Suppressor macrophage treated with lipopolysaccharide for 4 hours (primary cell): Measurements from ENCODE around the gene PRPSAP1.
"Not testable (repeated sequence)": the region's sequence is repeated elsewhere in the genome, so short reads cannot be mapped to it uniquely, and the experiment has no call there.

Experiments used
- DNase-seq: peaks from one replicate; pipeline ENCODE4 v3.0.0-alpha.2; 2020

PRPSAP1 gene

DNA sequence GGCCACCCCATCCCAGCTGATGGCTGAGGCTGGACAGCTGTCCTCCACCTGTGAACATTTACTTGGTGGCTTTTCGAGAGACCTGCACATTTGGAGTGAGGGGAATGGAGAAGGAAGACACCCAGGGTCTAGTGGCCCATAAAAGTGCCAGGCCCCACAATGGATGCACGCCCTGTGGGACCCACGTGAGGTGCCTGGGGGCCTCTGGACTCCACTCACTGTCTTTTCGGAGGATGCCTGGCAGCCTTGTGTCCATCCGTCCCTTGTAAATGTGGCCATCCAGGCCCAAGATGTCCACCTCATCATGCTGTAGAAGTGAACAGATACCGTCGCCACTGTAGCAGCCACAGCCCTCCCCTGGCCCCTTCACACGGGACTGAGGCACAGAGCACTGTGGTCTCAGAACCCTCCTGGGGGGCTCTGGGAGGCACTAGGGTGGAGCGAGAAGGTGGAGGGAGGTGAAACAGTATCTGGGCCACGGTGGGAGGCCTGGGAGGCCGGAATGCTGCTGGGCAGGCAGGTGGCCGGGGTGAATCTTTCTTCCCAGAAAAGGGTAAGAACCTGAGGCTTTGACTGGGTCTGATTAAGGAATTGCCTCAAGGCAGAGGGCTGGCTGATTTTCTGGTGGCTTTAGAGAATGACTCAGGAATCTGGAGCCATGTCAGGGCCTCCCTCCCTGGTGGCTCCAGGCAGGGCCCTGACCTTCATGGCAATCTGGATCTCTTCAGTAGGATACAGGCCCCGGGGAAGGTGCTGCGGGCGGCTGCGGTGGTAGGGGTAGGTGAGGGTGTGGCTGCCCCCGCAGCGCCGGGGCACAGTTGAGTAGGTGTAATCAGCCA lies 77.0 kb downstream of the PRPSAP1 start:
- no peak for DNase-seq

DNA sequence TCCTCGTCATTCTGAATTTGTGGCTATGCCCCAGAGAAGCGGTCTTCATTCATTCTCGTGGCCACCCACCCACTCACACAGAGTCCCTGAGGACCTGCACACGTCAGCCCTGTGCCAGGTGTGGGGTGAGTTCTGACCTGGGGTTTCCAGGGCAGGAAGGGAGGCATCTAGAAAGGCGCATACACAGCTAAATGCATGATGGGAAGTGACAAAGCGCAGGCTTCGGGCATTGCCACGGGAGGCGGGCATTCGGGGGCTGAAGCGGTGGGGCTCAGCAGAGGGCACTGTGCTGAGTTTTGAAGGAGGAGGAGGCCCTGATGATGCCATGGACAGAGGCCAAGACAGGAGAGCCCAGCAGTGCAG lies 77.7 kb downstream of the PRPSAP1 start:
- no peak for DNase-seq

DNA sequence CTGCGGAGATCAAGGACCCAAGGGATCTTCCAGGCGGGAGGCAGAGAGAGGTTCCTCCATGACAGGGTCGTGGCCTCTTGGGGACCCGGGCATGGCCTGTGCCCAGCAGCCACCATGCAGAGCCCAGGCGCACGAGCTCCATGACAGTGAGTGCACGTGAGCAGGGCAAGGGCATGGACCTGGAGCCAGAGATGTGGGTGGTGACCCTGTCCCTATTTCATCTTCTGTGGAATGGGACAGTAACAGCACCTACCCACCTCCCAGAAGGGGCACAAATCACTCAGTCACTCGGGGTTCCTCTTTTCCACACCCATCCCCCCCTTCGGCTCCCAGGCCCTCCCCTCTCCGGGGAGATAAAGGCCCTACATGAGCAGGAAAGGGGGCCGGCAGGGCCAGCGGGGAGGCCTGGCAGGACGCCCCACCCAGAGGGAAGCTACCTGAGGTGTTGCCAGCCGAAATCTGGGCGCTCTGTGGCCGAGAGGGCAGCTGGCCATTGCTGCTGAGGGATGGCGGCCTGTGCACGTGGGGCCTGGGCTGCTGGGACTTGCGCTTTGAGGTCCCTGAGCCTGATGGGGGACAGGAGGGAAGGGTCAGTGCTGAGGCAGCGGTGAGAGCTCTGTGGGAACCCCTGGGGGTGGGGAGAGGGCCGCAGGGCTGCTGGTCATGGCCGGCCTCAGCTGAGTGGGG lies 78.2 kb downstream of the PRPSAP1 start:
- no peak for DNase-seq

GRCh38 chr17:76274112-76274956 lies 79.4 kb downstream of the PRPSAP1 start:
- DNase-seq, result no peak

DNA sequence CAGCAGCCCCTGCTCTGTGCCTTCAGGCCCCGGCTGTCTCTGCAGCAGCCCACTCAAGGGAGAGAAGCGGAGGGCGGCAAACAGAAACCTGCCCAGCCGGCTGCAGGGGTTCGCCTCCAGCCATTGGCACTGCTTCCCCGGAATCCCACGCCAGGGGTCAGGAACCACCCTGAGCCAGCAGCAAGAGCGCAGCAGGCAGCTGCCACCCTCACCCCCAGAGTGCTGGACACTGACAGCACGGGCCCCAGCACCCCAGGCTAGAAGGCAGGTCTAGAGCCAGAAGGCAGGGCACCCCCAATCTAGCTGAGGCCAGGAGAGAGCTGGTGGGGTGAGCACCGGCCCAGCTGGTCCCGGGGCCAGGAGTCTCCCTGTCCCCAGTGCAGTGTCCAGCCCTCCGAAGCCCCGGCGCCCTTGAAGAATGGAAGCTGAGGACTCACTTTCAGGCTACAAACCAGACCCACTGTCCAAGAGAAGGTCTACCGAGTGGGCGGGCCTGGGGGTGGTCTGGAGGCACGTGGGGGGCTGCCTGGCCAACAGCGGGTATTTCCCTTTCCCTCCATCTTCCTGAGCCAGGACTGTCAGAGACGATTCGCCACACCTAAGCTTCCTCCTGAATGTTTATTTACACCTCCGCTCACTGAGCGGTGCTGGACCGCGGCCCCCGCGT lies 80.1 kb downstream of the PRPSAP1 start:
- no peak for DNase-seq

- DNase-seq, result peak; percentile 79
Observed at GRCh38 chr17:76272541-76273444, 80.9 kb downstream of the PRPSAP1 start.

DNA sequence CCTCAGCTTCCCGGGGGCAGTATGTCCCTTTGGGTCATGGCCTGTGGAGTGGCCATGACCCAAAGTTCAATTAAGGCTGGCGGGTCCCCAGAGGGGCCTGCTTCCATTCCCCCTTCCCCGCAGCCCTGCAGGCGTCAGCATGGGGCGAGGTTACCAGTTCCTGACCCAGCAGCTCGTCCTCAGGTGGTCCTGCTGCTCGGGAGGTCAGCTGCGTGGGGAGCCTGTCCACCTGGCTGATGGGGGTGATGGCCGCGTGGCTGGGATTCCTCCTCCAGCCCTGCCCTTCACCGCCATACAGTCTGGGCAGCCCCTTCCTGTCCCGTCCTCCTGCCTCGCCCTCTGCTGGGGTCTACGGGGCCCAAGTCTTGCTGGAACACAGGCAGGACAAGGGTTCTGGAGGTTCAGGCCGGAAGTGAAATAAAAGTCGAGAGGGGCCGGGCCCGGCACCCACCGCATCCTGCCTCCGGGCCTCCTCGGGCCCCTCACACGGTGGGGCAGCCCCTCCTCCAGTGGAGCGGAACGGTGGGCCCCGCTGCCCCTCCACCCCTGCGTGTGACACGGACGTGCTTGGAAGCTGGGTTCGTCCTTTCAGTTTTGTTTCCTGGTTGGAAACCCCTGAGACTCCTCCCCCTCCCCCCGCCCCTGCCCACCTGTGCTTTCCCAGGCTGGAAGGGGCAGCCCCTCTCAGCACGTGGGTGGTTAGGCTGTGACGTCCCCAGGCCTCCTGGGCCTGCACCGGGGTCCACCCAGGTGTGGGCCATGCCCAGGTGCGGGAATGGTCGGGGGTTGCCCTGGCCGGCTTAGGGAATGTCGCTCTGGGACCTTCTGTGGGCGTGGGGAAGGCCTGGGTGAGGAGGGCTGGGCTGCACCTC lies 81.8 kb downstream of the PRPSAP1 start:
- DNase-seq, result peak; percentile 86

- DNase-seq, result no peak
Observed at GRCh38 chr17:76270770-76271668, 82.7 kb downstream of the PRPSAP1 start.

DNA sequence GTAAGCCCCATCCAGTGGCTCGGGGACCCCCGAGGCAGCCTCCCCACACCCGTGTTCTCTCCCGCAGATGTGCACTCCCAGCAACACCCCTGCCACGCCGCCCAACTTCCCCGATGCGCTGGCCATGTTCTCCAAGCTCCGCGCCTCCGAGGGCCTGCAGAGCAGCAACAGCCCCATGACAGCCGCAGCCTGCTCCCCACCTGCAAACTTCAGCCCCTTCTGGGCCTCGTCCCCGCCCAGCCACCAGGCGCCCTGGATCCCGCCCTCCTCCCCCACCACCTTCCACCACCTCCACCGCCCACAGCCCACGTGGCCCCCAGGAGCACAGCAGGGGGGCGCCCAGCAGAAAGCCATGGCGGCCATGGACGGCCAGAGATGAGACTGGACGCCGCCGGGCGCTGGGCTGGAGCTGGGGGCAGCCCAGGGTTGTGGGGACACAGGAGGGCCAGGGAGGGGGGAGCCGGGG lies 83.6 kb downstream of the PRPSAP1 start:
- DNase-seq, result no peak

GRCh38 chr17:76268991-76269981 lies 84.4 kb downstream of the PRPSAP1 start:
- no peak for DNase-seq

- peak; percentile 94 for DNase-seq
Observed at GRCh38 chr17:76268015-76268749, 85.5 kb downstream of the PRPSAP1 start.

DNA sequence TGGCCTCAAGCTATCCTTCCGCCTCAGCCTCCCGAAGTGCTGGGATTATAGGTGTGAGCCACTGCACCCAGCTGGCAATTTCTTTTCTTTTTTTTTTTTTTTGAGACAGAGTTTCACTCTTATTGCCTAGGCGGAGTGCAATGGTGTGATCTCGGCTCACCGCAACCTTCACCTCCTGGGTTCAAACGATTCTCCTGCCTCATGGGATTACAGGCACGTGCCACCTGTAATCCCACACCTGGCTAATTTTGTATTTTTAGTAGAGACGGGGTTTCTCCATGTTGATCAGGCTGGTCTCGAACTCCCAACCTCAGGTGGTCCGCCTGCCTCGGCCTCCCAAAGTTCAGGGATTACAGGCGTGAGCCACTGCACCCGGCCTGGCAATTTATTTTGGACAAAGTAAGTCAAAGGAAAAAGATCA lies 86.1 kb downstream of the PRPSAP1 start:
- DNase-seq, result not testable (repeated sequence)

- peak; percentile 21 for DNase-seq
Observed at GRCh38 chr17:76267051-76267576, 86.6 kb downstream of the PRPSAP1 start.

DNA sequence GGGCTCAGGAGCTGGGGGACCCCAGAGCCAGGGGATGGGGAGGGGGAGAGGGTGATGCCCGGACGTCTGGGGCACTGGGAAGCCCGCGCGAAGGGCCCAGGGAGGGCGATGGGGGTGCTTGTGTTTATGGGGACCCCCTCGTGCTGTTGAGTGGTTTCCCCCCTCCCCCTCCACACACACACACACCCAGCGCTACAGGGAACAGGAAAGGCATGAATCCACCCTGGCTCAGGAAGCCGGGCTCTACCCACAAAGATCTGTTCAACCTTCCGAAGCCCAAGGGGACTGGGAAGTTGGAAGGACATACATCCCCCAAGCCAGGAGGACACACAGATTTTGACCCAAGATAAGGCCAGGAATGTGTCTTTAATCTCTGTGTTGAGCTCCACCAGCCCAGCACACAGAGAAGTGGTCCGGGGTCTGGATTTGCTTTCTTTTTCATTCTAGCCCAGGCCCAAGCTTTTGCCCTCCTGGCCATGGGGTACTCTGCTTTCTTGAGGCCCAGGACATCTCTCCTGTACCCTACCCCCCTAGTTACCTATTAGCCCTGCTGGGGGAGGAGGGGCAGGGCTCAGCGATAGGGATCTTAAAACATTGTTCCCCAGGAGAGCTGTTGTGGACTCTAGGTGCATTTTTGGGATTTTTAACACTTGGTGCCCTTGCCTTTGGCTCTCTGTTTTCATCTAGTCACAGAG lies 87.3 kb downstream of the PRPSAP1 start:
- DNase-seq, result peak; percentile 45

GRCh38 chr17:76265624-76266243 lies 88.0 kb downstream of the PRPSAP1 start:
- peak; percentile 60 for DNase-seq
